Trophoblast cell (in vitro differentiated cells and primary cell): ENCODE measurements around the gene APOL1.

Experiments used
- DNase-seq, 2 donors: peaks; one replicate each; pipeline ENCODE4 v3.0.0-alpha.2; 2016
- H2AFZ ChIP-seq: 2 replicates; pipeline ENCODE4 v1.6.1; 2013; ENCODE audit warnings: low read length, moderate library complexity, mild to moderate bottlenecking; ENCODE audit not compliant: insufficient read depth, poor library complexity
- H2AK5ac ChIP-seq: 2 replicates; pipeline ENCODE4 v1.6.1; 2013; ENCODE audit warnings: mild to moderate bottlenecking, low read length
- H2BK120ac ChIP-seq: 2 replicates; pipeline ENCODE4 v1.6.1; 2013; ENCODE audit warnings: low read length, mild to moderate bottlenecking, moderate library complexity; ENCODE audit not compliant: insufficient read depth, poor library complexity
- H2BK12ac ChIP-seq: 2 replicates; pipeline ENCODE4 v1.6.1; 2013; ENCODE audit warnings: mild to moderate bottlenecking, low read length, moderate library complexity
- H2BK5ac ChIP-seq: 2 replicates; pipeline ENCODE4 v1.6.1; 2013; ENCODE audit warnings: low read length, low read depth, moderate library complexity, mild to moderate bottlenecking; ENCODE audit not compliant: poor library complexity
- H3K14ac ChIP-seq: 2 replicates; pipeline ENCODE4 v1.6.1; 2013; ENCODE audit warnings: mild to moderate bottlenecking, low read length
- H3K18ac ChIP-seq: 2 replicates; pipeline ENCODE4 v1.6.1; 2013; ENCODE audit warnings: mild to moderate bottlenecking, low read length
- H3K23ac ChIP-seq: 2 replicates; pipeline ENCODE4 v1.6.1; 2013; ENCODE audit warnings: low read length
- H3K27ac ChIP-seq: 2 replicates; pipeline ENCODE4 v1.5.1; 2013; ENCODE audit warnings: low read depth, mild to moderate bottlenecking, inconsistent platforms, low read length, moderate library complexity
- H3K27me3 ChIP-seq: 2 replicates; pipeline ENCODE4 v1.6.1; 2013; ENCODE audit warnings: inconsistent platforms, mild to moderate bottlenecking, low read length, moderate library complexity; ENCODE audit not compliant: insufficient read depth
- H3K36me3 ChIP-seq, 2 experiments: 1 replicate in 1 of 2; 2 replicates in 1 of 2; pipeline ENCODE4 v1.6.1; 2013; ENCODE audit warnings: low read length in 2 of 2, mild to moderate bottlenecking in 2 of 2, moderate library complexity in 1 of 2; ENCODE audit not compliant: insufficient read depth in 2 of 2, control insufficient read depth in 1 of 2
- H3K4ac ChIP-seq: 2 replicates; pipeline ENCODE4 v1.6.1; 2013; ENCODE audit warnings: low read depth, mild to moderate bottlenecking, low read length, moderate library complexity
- H3K4me1 ChIP-seq, 2 experiments: 1 replicate in 1 of 2; 2 replicates in 1 of 2; pipeline ENCODE4 v1.6.1; 2013; ENCODE audit warnings: low read length in 2 of 2, mild to moderate bottlenecking in 2 of 2, moderate library complexity in 1 of 2; ENCODE audit not compliant: insufficient read depth in 2 of 2, control insufficient read depth in 1 of 2
- H3K4me2 ChIP-seq: 2 replicates; pipeline ENCODE4 v1.6.1; 2013; ENCODE audit warnings: inconsistent platforms, mild to moderate bottlenecking, low read length, moderate library complexity
- H3K4me3 ChIP-seq: 2 replicates; pipeline ENCODE4 v1.5.1; 2013; ENCODE audit warnings: mild to moderate bottlenecking, low read depth, low read length, inconsistent platforms
- H3K79me1 ChIP-seq: one replicate; pipeline ENCODE4 v1.6.1; 2013; ENCODE audit warnings: low read length
- H3K79me2 ChIP-seq: 2 replicates; pipeline ENCODE4 v1.6.1; 2013; ENCODE audit warnings: low read length, mild to moderate bottlenecking; ENCODE audit not compliant: control insufficient read depth, insufficient read depth, poor library complexity
- H3K9ac ChIP-seq: 2 replicates; pipeline ENCODE4 v1.6.1; 2013; ENCODE audit warnings: mild to moderate bottlenecking, low read length
- H3K9me3 ChIP-seq: 2 replicates; pipeline ENCODE4 v1.6.1; 2013; ENCODE audit warnings: low read depth, mild to moderate bottlenecking, control low read depth, inconsistent platforms, low read length; ENCODE audit not compliant: insufficient read depth
- H4K12ac ChIP-seq: 2 replicates; pipeline ENCODE4 v1.6.1; 2013; ENCODE audit warnings: low read depth, mild to moderate bottlenecking, low read length, moderate library complexity
- H4K8ac ChIP-seq: 2 replicates; pipeline ENCODE4 v1.6.1; 2013; ENCODE audit warnings: low read depth, mild to moderate bottlenecking, low read length, moderate library complexity
- H4K91ac ChIP-seq: one replicate; pipeline ENCODE4 v1.6.1; 2013; ENCODE audit warnings: low read depth, mild to moderate bottlenecking, low read length, moderate library complexity
- whole genome bisulfite sequencing: extraction: QIAGEN DNeasy Blood & Tissue Kit; methylation state at CpG from one replicate; pipeline ENCODE4 v1.1.7; 2013; ENCODE audit warnings: missing lambda C conversion rate; ENCODE audit not compliant: insufficient read length, insufficient coverage; ENCODE audit errors: extremely low coverage; 5-methylcytosine and 5-hydroxymethylcytosine counted together

The APOL1 gene

GRCh38 chr22:36294801-36295200 is 41.9 kb downstream of the APOL1 start:
- Histone ChIP-seq H3K4me1 (no peaks in the 10 kb centered on the region), H3K27ac (no peak overlapping the region), H3K4me2 (no peak overlapping the region), H3K27me3 (no peaks in the 10 kb centered on the region), H3K23ac (no peak overlapping the region), H2AFZ (no peak overlapping the region), H4K8ac (no peak overlapping the region), H2AK5ac (no peak overlapping the region), H3K9me3 (peaks cover 7% of the 10 kb centered on the region), H3K36me3 (peaks cover 84 to 86% of the 10 kb centered on the region in 2 experiments), H3K79me2 (no peaks in the 10 kb centered on the region), H4K12ac (no peak overlapping the region), H3K79me1 (no peaks in the 10 kb centered on the region), H3K14ac (no peak overlapping the region), H2BK120ac (no peak overlapping the region), H2BK12ac (no peak overlapping the region), H3K4me3 (no peak overlapping the region), H2BK5ac (no peak overlapping the region), H3K18ac (no peak overlapping the region), H3K9ac (no peak overlapping the region), H3K4ac (no peak overlapping the region), H4K91ac (no peak overlapping the region)
- DNase-seq = no peak
- no CpG with 5 or more reads among the region's 11 CpGs for WGBS

DNA sequence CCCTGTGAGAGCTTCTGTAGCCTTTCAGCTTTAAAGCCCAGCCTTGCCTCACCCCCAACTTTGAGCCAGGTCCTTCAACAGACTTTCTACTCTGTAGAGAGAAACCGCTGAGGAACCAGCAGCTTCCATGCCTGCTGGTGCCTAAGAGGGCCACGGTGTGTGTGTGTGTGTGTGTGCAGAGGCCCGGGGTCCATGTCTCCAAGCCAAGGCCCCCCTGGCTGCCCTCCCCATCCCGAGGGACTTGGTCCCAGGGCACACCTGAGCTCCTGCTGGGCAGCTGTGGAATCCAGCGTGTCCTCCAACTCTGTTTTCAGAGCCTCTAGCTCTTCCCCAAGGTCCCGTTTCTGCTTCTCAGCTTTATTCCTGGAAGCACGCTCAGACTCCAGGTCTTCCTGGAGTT is 42.3 kb downstream of the APOL1 start:
- whole genome bisulfite sequencing = no CpG with 5 or more reads among the region's 7 CpGs
- H3K23ac ChIP-seq = no peak overlapping the region
- H3K18ac ChIP-seq = no peak overlapping the region
- no peak overlapping the region for H4K91ac ChIP-seq
- no peak overlapping the region for H2BK120ac ChIP-seq
- no peak overlapping the region for H2AFZ ChIP-seq
- no peak overlapping the region for H2AK5ac ChIP-seq
- H3K27ac ChIP-seq = no peak overlapping the region
- H3K27me3 ChIP-seq = no peaks in the 10 kb centered on the region
- H4K8ac ChIP-seq = no peak overlapping the region
- H3K9ac ChIP-seq = no peak overlapping the region
- H4K12ac ChIP-seq = no peak overlapping the region
- H3K4ac ChIP-seq = no peak overlapping the region
- peaks cover 86 to 87% of the 10 kb centered on the region in 2 experiments for H3K36me3 ChIP-seq
- no peaks in the 10 kb centered on the region for H3K4me1 ChIP-seq
- H3K79me2 ChIP-seq = no peaks in the 10 kb centered on the region
- no peak overlapping the region for H3K4me3 ChIP-seq
- no peak for DNase-seq
- H3K14ac ChIP-seq = no peak overlapping the region
- peaks cover 7% of the 10 kb centered on the region for H3K9me3 ChIP-seq
- no peak overlapping the region for H2BK12ac ChIP-seq
- H2BK5ac ChIP-seq = no peak overlapping the region
- no peak overlapping the region for H3K4me2 ChIP-seq
- H3K79me1 ChIP-seq = no peaks in the 10 kb centered on the region

- DNase-seq = no peak
- no peaks in the 10 kb centered on the region for H3K27me3 ChIP-seq
- H2BK12ac ChIP-seq = no peak overlapping the region
- no peak overlapping the region for H4K12ac ChIP-seq
- no peaks in the 10 kb centered on the region for H3K79me1 ChIP-seq
- no peak overlapping the region for H3K14ac ChIP-seq
- H2AFZ ChIP-seq = no peak overlapping the region
- no peak overlapping the region for H3K23ac ChIP-seq
- no peak overlapping the region for H4K8ac ChIP-seq
- peaks cover 93 to 99% of the 10 kb centered on the region in 2 experiments for H3K36me3 ChIP-seq
- peaks cover 5% of the 10 kb centered on the region for H3K9me3 ChIP-seq
- H4K91ac ChIP-seq = no peak overlapping the region
- H2BK120ac ChIP-seq = no peak overlapping the region
- no peak overlapping the region for H3K18ac ChIP-seq
- H2AK5ac ChIP-seq = no peak overlapping the region
- no peak overlapping the region for H3K9ac ChIP-seq
- no peak overlapping the region for H3K27ac ChIP-seq
- H3K4me2 ChIP-seq = no peak overlapping the region
- no peak overlapping the region for H2BK5ac ChIP-seq
- H3K4me1 ChIP-seq = no peaks in the 10 kb centered on the region
- H3K4me3 ChIP-seq = no peak overlapping the region
- no CpG with 5 or more reads among the region's 15 CpGs for WGBS
- no peak overlapping the region for H3K4ac ChIP-seq
- H3K79me2 ChIP-seq = no peaks in the 10 kb centered on the region
Measured at GRCh38 chr22:36296690-36297089, 43.8 kb downstream of the APOL1 start.

GRCh38 chr22:36297568-36297967 is 44.6 kb downstream of the APOL1 start:
- H3K4me1 ChIP-seq = no peaks in the 10 kb centered on the region
- no peaks in the 10 kb centered on the region for H3K79me1 ChIP-seq
- H4K12ac ChIP-seq = no peak overlapping the region
- H3K14ac ChIP-seq = no peak overlapping the region
- H3K4me2 ChIP-seq = no peak overlapping the region
- H3K18ac ChIP-seq = no peak overlapping the region
- H2AK5ac ChIP-seq = no peak overlapping the region
- no peak for DNase-seq
- no peak overlapping the region for H2BK120ac ChIP-seq
- H4K91ac ChIP-seq = no peak overlapping the region
- H2BK12ac ChIP-seq = no peak overlapping the region
- peaks cover 89 to 96% of the 10 kb centered on the region in 2 experiments for H3K36me3 ChIP-seq
- WGBS = no CpG with 5 or more reads among the region's 19 CpGs
- no peak overlapping the region for H3K9ac ChIP-seq
- no peak overlapping the region for H3K23ac ChIP-seq
- no peaks in the 10 kb centered on the region for H3K79me2 ChIP-seq
- H3K27ac ChIP-seq = no peak overlapping the region
- H3K9me3 ChIP-seq = peaks cover 2% of the 10 kb centered on the region
- H3K4me3 ChIP-seq = no peak overlapping the region
- no peak overlapping the region for H2BK5ac ChIP-seq
- no peak overlapping the region for H2AFZ ChIP-seq
- H4K8ac ChIP-seq = no peak overlapping the region
- no peaks in the 10 kb centered on the region for H3K27me3 ChIP-seq
- H3K4ac ChIP-seq = no peak overlapping the region
